Esophagus mucosa (tissue), 1 donor: ENCODE results near the gene TRAPPC12. TPM values are rescaled to one million over a fixed set of nuclear protein-coding genes. Genes with fewer than 3 reads are reported as not detected.
"Not testable (repeated sequence)": the region's sequence is repeated elsewhere in the genome, so short reads cannot be mapped to it uniquely, and the experiment has no call there.

Source experiments
- ATAC-seq: fragments of 200-7000 bp; cut with Tn5 transposase; one replicate; pipeline ENCODE4 v1.9.1; 2020
- total RNA-seq: library from RNA; stranded (reverse); gene quantifications from one replicate; pipeline ENCODE4 v1.2.4, GENCODE V29; 2023
- donor health status: DM: yes; HTN: yes; CAD: no.

The TRAPPC12 gene
- total RNA-seq, 1 donor from 2014 or later, result 61.7 TPM

DNA sequence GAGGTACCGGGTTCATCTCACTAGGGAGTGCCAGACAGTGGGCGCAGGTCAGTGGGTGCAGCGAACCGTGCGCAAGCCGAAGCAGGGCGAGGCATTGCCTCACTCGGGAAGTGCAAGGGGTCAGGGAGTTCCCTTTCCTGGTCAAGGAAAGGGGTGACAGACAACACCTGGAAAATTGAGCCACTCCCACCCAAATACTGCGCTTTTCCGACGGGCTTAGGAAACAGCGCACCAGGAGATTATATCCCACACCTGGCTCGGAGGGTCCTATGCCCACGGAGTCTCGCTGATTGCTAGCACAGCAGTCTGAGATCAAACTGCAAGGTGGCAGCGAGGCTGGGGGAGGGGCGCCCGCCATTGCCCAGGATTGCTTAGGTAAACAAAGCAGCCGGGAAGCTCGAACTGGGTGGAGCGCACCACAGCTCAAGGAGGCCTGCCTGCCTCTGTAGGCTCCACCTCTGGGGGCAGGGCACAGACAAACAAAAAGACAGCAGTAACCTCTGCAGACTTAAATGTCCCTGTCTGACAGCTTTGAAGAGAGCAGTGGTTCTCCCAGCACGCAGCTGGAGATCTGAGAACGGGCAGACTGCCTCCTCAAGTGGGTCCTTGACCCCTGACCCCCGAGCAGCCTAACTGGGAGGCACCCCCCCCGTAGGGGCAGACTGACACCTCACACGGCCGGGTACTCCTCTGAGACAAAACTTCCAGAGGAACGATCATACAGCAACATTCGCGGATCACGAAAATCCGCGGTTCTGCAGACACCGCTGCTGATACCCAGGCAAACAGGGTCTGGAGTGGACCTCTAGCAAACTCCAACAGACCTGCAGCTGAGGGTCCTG is 9.9 kb upstream of the TRAPPC12 start:
- not testable (repeated sequence) for ATAC-seq

DNA sequence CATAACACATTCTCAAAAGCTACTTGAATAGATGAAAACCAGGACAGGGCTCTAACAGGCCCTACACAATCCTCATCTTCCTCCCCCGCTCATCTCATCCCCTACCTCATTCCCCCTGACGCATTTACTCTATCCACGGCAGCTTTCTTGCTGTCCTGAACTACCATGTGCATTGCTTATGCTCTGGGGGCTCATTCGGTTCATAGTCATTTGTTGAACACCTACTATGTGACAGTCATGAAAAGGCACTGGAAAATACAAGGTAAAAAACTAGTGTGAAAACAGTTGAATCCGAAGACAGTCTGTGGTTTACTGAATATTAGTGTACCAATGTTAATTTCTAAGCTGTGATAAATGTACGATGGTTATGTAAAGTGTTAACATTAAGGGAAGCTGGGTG is 2.7 kb upstream of the TRAPPC12 start:
- no peak for ATAC-seq

DNA sequence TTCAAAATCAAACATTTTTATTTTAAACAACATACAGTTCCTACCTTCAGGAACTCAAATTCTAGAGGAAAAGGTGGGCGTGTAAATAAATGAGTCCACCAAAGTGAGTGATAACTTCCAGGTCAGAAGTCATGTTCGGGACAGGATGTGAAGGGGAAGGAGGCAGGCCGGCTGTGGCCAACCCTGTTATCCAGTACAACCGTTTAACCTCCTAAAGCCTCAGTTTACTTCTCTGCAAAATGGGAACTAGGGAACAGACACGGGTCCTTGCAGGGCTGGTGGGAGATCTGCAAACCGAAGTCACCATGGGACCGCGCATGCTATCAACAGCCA is 2.2 kb upstream of the TRAPPC12 start:
- peak; percentile 4 for ATAC-seq

DNA sequence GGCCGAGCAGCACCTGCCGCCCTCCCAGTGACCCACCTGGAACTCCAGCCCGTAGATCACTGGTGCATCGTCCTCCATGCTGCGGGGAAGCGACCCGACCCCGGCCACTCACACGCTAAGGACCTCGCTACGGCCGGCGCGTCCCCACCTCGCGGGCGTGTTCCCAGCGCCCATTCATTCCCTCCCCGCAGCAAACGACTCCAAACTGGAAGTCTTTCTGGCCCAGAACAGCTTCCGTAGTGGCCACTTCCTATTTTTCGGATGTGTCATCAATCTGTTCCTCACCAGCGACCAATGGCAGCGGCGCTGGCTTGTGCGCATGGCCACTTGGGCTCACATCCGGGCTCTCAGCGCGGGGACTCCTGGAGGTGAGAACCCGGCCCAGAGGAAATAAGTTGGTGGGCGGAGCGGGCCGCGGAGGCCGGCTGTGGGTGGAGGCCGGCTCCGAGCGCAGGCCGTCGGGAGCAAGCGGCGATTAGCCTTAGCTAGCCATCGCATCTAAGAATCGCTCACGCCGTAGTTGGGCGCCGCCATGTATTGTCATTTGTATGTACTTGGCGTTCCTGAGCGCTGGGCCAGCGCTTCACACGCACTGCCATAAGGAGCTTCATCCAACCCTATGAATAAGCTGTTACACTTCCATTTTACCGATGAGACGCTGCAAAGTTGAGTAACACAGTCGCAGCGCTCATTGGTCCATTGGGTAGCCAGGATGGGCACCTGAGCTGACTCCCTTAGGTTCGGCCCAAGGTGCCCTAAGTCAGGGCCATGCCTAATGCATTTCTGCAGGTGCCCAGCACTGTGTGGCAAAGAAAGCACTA is 1.7 kb upstream of the TRAPPC12 start, which contains the start of gene EIPR1:
EIPR1 (minus strand) TSS at position 207 of the 821 bp plus-strand sequence; CDS start at position 78, 129 bp downstream.
- peak; percentile 98 for ATAC-seq

DNA sequence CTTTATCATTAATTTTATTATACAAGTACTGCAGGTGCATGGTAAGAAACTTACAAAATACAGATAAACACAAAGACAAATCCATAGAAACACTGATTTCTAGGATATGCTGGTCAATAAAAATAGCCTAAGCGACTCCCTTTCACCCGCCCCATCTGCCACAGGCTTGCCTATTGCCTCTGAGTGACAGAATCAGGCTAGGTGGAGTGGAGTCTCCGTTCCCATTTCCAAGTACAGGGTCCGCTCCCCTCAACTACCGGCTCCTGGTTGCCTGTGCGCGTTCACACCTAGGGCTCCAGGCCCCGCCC is 201 bp upstream of the TRAPPC12 start:
- no peak for ATAC-seq

DNA sequence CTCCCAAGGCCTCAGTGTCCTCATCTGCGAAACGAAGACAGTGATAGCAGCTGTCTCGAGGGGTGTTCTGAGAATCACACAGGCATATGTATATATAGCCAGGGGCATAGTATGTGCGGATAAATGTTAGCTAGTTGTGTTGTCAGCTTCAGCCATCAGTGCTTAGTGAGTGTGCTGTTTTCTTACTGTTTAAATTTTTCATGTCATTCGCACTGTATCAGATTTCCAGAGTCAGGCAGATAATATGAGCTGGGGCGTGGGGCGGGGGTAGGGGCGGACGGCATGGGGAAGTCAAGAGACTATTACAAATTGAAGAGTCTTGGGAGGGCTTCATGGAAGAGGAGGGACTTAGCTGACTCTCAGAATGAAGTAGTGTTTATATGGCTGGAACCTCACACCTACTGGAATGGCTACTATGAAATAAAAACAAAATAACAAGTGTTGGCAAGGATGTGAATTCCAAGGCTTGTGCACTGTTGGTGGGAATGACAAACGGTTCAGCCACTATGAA is 7.0 kb downstream of the TRAPPC12 start:
- ATAC-seq, result no peak

DNA sequence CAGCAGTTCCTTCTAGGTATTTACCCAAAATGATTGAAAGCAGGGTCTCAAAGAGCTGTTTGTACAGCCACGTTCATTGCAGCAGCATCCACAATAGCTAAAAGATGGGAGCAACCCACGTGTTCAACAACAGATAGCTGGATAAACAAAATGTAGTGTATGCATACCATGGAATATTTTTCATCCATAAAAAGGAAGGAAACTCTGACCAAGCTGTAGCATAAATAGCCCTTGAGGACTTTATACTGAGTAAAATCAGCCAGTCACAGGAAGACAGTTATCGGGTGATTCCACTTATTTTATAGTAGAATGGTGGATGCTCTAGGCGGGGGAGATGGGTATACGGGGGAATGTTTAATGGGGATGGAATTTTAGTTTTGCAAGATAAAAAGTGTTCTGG is 7.5 kb downstream of the TRAPPC12 start:
- ATAC-seq, result no peak

DNA sequence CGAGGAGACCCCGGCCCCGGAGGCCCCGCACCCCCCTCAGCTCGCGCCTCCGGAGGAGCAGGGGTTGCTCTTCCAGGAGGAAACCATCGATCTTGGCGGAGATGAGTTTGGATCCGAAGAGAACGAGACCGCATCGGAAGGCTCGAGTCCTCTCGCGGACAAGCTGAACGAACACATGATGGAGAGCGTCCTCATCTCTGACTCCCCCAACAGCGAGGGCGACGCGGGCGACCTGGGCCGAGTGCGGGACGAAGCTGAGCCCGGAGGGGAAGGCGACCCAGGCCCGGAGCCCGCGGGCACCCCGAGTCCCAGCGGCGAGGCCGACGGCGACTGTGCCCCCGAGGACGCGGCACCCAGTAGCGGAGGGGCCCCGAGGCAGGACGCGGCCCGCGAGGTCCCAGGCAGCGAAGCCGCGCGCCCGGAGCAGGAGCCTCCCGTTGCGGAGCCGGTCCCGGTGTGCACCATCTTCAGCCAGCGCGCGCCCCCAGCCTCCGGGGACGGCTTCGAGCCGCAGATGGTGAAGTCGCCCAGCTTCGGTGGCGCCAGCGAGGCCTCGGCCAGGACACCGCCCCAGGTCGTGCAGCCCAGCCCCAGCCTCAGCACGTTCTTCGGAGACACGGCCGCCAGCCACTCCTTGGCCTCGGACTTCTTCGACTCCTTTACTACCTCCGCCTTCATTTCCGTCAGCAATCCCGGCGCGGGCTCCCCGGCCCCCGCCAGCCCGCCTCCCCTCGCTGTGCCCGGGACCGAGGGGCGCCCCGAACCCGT is 8.3 kb downstream of the TRAPPC12 start:
- ATAC-seq, result peak; percentile 32

DNA sequence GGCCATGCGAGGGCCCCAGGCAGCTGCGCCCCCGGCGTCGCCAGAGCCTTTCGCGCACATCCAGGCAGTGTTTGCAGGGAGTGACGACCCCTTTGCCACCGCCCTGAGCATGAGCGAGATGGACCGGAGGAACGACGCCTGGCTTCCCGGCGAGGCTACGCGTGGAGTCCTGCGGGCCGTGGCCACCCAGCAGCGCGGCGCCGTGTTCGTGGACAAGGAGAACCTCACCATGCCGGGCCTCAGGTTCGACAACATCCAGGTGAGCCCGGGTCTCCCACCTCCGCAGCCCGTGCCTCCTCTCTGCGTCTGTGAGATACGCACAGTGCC is 8.9 kb downstream of the TRAPPC12 start:
- no peak for ATAC-seq

DNA sequence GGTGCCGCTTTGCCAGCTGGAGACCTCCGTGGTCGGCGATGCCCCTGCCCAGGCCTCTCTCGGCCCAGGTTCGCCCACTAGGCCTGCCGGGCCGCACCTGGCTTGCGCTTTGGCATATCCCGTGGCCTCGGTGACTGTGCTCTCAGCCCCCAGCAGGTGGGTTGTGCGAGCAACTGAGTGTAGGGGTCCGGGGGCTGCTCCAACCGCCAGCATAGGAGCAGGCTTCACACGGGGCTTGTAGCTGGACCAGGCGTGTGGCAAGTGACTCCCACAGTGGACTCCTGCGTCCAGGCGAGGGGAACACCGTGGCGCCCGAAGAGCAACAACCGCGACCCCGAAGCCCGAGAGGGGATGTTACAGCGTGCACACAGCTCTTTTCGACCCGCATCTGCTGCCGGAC is 9.7 kb downstream of the TRAPPC12 start:
- no peak for ATAC-seq

DNA sequence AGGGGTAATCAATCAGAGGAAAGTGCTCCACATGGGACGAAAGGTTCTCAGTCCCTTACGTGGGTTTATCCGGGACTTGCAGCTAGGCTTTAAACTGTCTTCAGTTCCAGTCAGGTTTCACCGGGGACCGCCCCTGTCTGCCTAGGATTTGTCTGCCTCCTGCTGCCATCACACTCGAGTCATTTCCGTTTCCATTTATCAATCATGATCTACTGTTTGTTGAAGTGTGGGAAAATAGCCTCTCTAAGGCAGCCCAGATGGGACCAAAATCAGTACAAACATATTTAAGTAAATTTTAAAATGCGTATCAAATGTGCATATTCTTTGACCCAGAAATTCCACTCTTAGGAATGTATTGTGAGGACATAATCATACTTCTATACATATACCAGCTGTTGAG is 10.5 kb downstream of the TRAPPC12 start:
- ATAC-seq, result no peak

DNA sequence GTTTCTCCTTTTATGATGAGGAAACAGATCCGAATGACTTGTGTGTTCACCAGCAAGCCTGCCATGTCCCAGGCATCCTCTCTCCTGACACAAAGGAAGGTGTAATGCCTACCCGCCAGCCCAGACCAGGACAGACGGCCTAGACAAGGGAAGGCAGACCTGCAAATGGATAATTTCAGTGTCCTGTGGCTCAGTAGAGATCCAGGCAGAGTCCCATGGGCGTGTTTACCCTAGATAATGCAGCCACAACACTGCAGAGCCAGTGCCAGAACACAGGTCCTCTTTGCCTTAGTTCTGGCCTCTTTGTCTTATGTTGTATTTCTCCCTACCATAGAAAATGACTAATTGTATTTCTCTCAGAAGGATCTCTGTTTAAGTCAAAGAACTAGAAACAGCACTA is 12.7 kb downstream of the TRAPPC12 start:
- no peak for ATAC-seq

DNA sequence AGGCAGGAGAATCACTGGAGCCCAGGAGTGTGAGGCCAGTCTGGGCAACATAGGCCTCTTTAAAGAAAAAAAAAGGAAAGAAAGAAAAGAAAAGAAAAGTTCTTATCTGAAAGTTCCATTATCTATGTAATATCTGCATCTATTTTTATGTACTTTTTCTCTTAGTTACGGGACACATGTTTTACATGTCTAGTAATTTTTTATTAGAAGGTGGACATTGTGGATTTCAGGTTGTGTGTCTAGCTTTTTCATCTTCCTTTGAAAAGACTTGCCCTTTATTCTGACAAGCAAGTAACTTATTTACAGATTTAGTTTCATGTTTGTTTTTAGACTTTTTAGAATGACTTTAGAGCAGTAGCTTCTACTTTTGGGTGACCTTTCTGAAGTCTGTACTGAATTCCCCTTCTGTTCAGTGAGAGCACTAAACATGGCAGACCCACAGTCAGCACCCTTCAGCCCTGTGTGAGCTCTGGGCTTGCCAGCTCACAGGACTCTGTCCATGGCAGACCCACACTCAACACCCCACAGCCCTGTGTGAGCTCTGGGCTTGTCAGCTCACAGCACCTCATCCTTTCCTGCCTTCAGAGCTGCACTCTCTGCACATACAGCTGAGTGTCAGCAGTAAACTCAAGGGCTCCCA is 17.5 kb downstream of the TRAPPC12 start:
- ATAC-seq, result no peak

DNA sequence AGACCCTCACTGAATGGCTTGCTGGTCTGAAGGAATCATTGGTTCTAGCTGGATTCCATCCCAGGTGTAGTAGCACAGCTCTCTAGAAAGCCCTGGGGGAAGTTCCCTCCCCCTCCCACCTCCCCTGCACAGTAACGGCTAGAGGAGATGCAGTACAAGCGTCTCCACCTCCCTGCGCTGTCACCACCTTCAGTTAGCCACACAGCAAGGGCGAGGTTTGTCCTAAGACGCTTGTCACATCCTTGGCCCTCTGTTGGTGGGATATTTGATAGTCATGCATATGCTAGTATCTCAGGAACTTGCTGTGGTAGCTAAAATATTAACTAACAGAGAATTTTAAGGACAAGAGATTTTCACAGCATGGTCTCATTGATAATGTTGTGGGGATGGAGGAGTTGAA is 19.4 kb downstream of the TRAPPC12 start:
- no peak for ATAC-seq

DNA sequence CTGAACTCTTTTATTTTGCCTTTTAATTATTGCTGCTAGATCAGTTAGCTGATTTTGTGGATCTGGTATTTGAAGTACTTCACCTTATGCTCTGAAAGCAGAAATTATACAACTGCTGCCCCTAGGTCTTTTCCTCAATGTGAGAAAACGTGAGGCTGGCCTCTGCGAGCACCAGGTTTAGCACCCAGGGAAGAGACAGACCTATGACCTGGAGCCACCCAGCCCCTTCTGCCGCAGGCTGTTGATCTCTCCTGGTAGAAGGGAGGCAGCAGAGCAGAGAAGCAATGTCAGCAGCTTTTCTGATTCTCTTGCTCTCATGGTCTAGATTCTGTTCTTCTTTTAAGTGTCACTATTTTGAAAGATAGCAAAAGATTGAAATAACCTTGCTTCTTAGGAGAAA is 19.9 kb downstream of the TRAPPC12 start:
- ATAC-seq, result no peak

DNA sequence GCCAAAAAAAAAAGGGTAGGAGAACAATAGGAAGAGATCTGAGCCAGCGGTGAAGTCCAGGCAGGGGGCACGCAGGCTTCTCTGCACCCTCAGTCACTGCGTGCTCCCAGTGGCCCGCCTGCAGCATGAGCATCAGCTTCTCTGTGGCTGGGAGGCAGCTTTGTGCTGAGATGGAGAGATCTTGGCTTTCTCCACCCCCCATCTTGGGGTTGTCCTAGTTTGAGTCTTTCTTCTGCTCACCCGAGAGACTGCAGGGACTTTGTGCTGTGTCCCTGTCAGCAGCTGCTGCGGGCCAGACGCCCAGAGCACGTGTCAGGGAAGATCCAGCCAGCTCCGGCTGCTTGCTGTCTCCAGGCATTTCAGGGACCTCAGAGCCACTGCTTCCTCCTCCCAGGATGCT is 20.3 kb downstream of the TRAPPC12 start:
- no peak for ATAC-seq

DNA sequence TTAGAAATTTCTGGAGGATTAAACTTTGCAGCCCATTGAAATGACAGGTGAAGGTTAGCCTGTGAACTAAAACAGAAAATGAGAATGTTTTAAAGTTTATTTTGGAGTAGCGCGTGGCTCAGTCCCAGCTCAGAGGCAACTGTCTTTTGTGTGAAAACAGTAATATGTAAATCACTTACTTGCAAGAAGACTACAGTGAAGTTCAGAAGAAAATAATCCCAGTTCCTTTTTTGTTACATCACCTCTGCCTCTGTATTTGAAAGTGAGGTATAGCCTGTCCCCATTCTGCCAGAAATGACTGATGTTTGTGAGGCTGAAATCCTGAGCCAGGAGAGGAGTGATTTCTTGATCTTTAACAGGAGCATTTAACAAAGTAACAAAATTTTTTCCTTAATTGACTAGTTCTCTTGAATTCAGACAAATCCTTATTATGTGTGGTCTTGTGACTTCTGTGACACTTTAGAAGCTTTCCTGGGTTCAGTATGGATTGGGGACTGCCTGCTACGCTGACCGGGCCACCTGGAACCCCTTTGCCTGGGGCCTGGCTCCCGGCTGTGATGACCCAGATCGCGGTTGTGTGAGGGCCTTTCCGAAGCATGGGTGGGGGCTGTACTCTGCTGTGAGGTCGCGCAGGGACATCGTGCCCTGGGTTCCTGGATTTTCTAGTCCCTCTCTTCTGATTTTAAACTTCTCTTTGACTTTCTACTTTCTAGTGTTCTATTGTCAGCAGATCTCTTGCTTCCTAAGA is 24.3 kb downstream of the TRAPPC12 start:
- no peak for ATAC-seq

DNA sequence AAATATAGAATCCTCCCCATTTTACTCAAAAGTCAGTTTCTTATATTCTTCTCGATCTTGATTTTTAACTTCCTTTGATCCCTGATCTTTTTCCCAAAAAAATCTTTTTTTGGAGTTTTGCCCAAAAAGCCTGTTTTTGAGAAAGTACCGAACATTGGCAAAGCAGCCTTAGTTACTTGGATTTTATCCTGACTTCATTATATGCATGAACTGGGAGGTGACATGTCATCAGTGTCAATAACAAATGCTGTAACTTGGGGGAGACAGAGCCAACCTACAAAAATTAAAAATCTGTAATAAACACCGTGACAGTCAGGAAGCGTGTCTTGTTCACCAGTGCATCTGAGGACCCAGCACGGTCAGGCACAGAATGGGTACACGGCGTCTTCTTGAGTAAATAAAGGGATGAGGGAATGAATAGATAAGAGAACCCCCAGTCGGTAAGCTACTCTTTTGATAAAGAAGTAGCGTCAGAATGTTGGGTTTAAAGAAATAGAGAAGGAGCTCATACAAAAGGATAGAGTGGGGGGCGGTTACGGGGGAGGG is 24.9 kb downstream of the TRAPPC12 start:
- ATAC-seq, result no peak

DNA sequence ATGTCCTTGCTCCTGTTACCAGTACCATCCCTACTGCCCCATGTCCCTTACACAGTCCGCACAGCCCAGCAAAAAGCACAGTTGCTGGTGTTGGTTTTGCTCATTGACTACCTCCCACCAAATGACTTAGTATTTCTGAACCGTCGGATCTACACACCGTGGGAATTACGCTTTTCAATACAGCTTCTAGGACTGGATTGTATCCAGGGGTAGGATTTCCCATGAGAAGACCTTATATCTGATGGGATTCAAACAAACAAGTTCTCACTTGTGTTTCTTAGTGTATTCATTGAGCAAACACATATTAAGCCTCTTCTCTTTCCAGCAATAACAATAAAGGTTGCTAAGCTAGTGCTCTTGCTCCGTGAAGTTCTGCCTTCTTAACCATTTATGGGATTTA is 25.8 kb downstream of the TRAPPC12 start:
- peak; percentile 87 for ATAC-seq

DNA sequence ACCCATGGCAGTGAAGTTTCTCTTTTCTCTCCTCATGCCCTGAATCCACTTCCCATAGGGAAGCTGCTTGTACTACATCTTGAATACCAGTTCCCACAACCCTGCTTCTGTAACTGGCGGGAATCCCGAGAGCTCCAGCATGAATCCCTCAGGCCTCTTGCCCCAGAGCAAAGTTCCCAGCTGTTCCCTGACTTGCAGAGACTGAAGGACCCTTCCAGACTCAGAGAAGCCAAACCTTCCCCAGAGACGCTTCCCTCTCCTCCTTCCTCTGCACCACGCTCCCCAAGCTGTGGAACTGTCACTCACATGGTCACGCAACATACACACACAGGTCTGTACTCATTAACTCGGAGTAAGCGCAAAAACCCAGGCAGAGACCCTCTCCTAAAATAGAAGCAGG is 26.4 kb downstream of the TRAPPC12 start:
- ATAC-seq, result no peak

DNA sequence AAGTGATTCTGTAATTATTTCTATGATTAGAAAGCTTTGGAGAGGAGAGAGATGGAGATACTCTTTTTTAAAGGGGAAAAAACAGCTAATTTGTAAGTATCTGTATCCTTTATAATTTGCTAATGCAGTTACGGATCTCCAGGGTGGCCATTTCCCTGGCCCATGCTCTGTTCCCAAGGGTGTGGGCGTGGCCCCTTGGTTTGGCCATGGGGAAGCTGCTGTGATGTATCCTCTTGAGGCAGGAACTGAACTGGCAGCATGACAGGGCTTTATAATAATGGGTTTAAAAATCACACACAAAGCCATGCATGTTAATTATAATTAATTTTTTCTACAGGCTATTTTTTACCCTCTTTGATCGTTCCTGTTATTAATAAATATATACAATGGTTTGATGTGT is 27.0 kb downstream of the TRAPPC12 start:
- peak; percentile 42 for ATAC-seq

DNA sequence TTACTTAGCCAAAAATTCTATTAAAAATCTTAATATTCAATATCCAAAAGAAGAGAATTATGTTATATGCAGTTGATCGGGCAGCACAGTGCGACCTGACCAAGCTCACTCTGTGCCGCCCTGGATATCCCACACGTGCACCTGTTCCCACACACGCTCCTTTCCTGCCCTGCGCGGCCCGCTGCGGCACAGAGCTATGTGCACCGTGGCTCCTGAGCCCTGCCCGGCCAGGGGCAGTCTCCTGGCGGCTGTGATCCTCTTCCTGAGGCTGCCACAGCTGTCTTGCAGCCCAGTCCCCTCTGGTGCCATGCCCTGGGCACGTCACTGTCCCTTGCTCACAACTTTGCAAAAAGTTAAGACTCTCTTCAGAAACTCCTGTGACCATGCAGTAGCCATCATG is 29.3 kb downstream of the TRAPPC12 start:
- ATAC-seq, result no peak
